A549 (cell line): ENCODE data around the gene KLK10. TPM values are rescaled to one million over a fixed set of nuclear protein-coding genes. Genes with fewer than 3 reads are reported as not detected.
A peak's percentile ranks its signal among the peaks of the same experiment; 100 is the strongest.
"Not testable (repeated sequence)": the region's sequence is repeated elsewhere in the genome, so short reads cannot be mapped to it uniquely, and the experiment has no call there.

ENCODE experiments used
- ATAC-seq, 2 experiments: fragments of 200-7000 bp in 1 of 2; fragments of >200 bp in 1 of 2; cut with Nextera tagmentation in 1 of 2; cut with Tn5 transposase in 1 of 2; 3 replicates each; pipeline versions ENCODE4 v1.8.0 to v1.9.1; 2018 to 2020; ENCODE audit warnings: mild to moderate bottlenecking in 1 of 2, moderate library complexity in 1 of 2
- CTCF ChIA-PET: fragments of 300-600 bp; sonication (Branson Sonifier 250); formaldehyde crosslinking; extraction: SDS; loops from one replicate; lab custom pipeline; 2021; ENCODE audit warnings: antibody characterized with exemption, inconsistent platforms; lab: Yijun Ruan, JAX
- POLR2A ChIA-PET: fragments of 350-600 bp; formaldehyde crosslinking; extraction: SDS; loops from one replicate; lab custom pipeline; 2021; ENCODE audit warnings: antibody characterized with exemption, inconsistent platforms; lab: Yijun Ruan, JAX
- DNase-seq, 2 experiments: peaks; one replicate each; pipeline versions ENCODE4 v3.0.0 to v3.0.0-alpha.2; 2011 to 2016; ENCODE audit warnings: low read depth in 1 of 2, low spot score in 1 of 2
- FAIRE-seq: peaks from 2 replicates; lab custom pipeline; 2011; peaks lifted over from hg19 to GRCh38; lab: Jason Lieb, UNC
- H3K27ac ChIP-seq, 2 experiments: fragments of >200 bp; sonication (Bioruptor Twin); formaldehyde crosslinking; 3 replicates each; pipeline ENCODE4 v1.5.1; 2016 to 2017
- H3K4me1 ChIP-seq: fragments of >200 bp; sonication (Bioruptor Twin); formaldehyde crosslinking; 3 replicates; pipeline ENCODE4 v1.6.1; 2016
- H3K4me2 ChIP-seq: fragments of >200 bp; sonication (Bioruptor Twin); formaldehyde crosslinking; 3 replicates; pipeline ENCODE4 v1.6.1; 2016
- H3K4me3 ChIP-seq: fragments of >200 bp; sonication (Bioruptor Twin); formaldehyde crosslinking; 3 replicates; pipeline ENCODE4 v1.5.1; 2016
- H3K9me3 ChIP-seq: fragments of >200 bp; sonication (Bioruptor Twin); formaldehyde crosslinking; 3 replicates; pipeline ENCODE4 v1.6.1; 2016
- CBX2 ChIP-seq: fragments of 200-600 bp; sonication (generic); IDR thresholded peaks from 2 replicates; pipeline ENCODE4 v1.6.1; 2016; ENCODE audit warnings: low read depth, mild to moderate bottlenecking, borderline replicate concordance
- FOSB ChIP-seq: fragments of 250-450 bp; sonication (Bioruptor Pico); IDR thresholded peaks from 2 replicates; pipeline ENCODE4 v1.5.0; 2020; ENCODE audit warnings: mild to moderate bottlenecking, moderate library complexity
- HDAC2 ChIP-seq: fragments of 200-600 bp; sonication (generic); IDR thresholded peaks from 2 replicates; pipeline ENCODE4 v1.6.1; 2016
- HEYL ChIP-seq: fragments of 250-450 bp; sonication (Bioruptor Pico); IDR thresholded peaks from 2 replicates; pipeline ENCODE4 v1.8.0; 2021; ENCODE audit warnings: mild to moderate bottlenecking, moderate library complexity
- HOXB13 ChIP-seq: fragments of 250-450 bp; sonication (Bioruptor Pico); IDR thresholded peaks from 2 replicates; pipeline ENCODE4 v1.5.0; 2020; ENCODE audit warnings: low read depth, mild to moderate bottlenecking, moderate library complexity
- KDM1A ChIP-seq: fragments of 200-600 bp; sonication (generic); IDR thresholded peaks from 2 replicates; pipeline ENCODE4 v1.6.1; 2016; ENCODE audit warnings: low read depth, mild to moderate bottlenecking
- KDM5A ChIP-seq: fragments of 200-600 bp; sonication (generic); IDR thresholded peaks from 2 replicates; pipeline ENCODE4 v1.6.1; 2016; ENCODE audit warnings: antibody characterized with exemption, mild to moderate bottlenecking
- PHF8 ChIP-seq: fragments of 200-600 bp; sonication (generic); IDR thresholded peaks from 2 replicates; pipeline ENCODE4 v1.6.1; 2016; ENCODE audit warnings: low read depth, mild to moderate bottlenecking, antibody characterized with exemption, moderate library complexity, borderline replicate concordance
- POLR2A ChIP-seq: IDR thresholded peaks from 2 replicates; pipeline ENCODE4 v1.6.1; 2012; ENCODE audit warnings: mild to moderate bottlenecking, low read length
- RAD21 ChIP-seq, 2 experiments: fragments of >200 bp in 1 of 2; sonication (Bioruptor Twin) in 1 of 2; formaldehyde crosslinking in 1 of 2; IDR thresholded peaks in 1 of 2; conservative IDR thresholded peaks in 1 of 2; 2 replicates in 1 of 2; 3 replicates in 1 of 2; pipeline ENCODE4 v1.6.1; 2012 to 2018; ENCODE audit warnings: inconsistent platforms in 1 of 2
- RFX5 ChIP-seq: fragments of 450-650 bp; IDR thresholded peaks from 2 replicates; pipeline ENCODE4 v1.7.1; 2014; ENCODE audit warnings: antibody characterized with exemption, mild to moderate bottlenecking, moderate library complexity
- TFCP2L1 ChIP-seq: fragments of 250-450 bp; sonication (Bioruptor Pico); IDR thresholded peaks from 2 replicates; pipeline ENCODE4 v1.5.0; 2021; ENCODE audit warnings: mild to moderate bottlenecking
- TP53 ChIP-seq: fragments of 250-450 bp; sonication (Bioruptor Pico); IDR thresholded peaks from 2 replicates; pipeline ENCODE4 v1.5.0; 2021; ENCODE audit warnings: mild to moderate bottlenecking, moderate library complexity
- ZSCAN20 ChIP-seq: fragments of 250-450 bp; sonication (Bioruptor Pico); IDR thresholded peaks from 2 replicates; pipeline ENCODE4 v1.8.0; 2022; ENCODE audit warnings: mild to moderate bottlenecking, moderate library complexity
- WGBS: methylation state at CpG from one replicate; pipeline ENCODE4 v1.1.6; 2017; ENCODE audit errors: missing lambda C conversion rate; 5-methylcytosine and 5-hydroxymethylcytosine counted together
- polyA plus RNA-seq, 4 experiments: library from polyadenylated mRNA; depleted of rRNA in 3 of 4; stranded (reverse); fragments of >200 nt; fragmentation: RNase III in 1 of 4; extraction: RNeasy Plus Mini Kit Qiagen cat#74134 plus additional on column Dnase treatment in 1 of 4; gene quantifications; 2 replicates in 3 of 4; 3 replicates in 1 of 4; pipeline ENCODE4 v1.2.3, GENCODE V29; 2011 to 2017
- TF ChIP-seq, protein P1 (sequence below): IDR thresholded peaks from 2 replicates; pipeline ENCODE4 v1.6.1; 2012
- TF ChIP-seq, protein P2 (sequence below): fragments of 450-650 bp; IDR thresholded peaks from 2 replicates; pipeline ENCODE4 v1.6.1; 2014; ENCODE audit warnings: antibody characterized with exemption
- TF ChIP-seq, protein P3 (sequence below): fragments of 150-350 bp; IDR thresholded peaks from 2 replicates; pipeline ENCODE4 v1.6.1; 2014; ENCODE audit warnings: low read depth, mild to moderate bottlenecking, low read length
- TF ChIP-seq, protein P4 (sequence below): fragments of >200 bp; sonication (Bioruptor Twin); formaldehyde crosslinking; IDR thresholded peaks from 2 replicates; pipeline ENCODE4 v1.6.1; 2016

KLK10 gene
- polyA plus RNA-seq, 2 of the 4 experiments (the other 2 are of a cell fraction) = 0.18 TPM; not detected in 1

DNA sequence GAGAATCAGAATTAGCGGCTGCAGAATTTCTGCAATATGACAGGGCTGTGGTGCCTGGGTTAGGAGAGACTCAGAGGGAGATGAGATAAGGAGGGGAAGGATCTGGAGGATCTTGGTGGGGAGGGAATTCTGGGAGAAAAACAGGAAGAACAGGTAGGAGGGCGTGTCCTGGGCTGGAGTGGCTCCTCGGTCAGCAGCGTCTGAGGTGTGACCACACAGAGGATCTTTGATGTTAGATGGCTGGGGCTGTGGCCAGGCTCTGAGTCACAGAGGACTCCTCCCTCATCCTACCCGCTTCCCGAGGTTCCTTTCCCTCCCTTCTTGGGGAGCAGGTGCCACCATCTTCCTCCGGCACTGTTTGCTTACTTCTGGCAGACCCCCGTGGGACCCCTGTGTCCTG, 43.7 kb downstream of the KLK10 start:
- H3K27ac ChIP-seq = peak overlapping the region in 1 of 2 experiments; percentile 31; a peak in 1 of 6 replicates
- peak; percentile 73 to 82 for ATAC-seq
- peak; percentile 45 to 72 for DNase-seq
- no peaks in the 10 kb centered on the region for H3K9me3 ChIP-seq
- POLR2A ChIA-PET = no interaction called here
- H3K4me3 ChIP-seq = no peak overlapping the region
- peaks cover 16% of the 10 kb centered on the region; the same call in 2 of the 3 replicates for H3K4me1 ChIP-seq
- TF ChIP-seq, protein P1, sequence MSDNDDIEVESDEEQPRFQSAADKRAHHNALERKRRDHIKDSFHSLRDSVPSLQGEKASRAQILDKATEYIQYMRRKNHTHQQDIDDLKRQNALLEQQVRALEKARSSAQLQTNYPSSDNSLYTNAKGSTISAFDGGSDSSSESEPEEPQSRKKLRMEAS = no peak
- TF ChIP-seq, protein P2, sequence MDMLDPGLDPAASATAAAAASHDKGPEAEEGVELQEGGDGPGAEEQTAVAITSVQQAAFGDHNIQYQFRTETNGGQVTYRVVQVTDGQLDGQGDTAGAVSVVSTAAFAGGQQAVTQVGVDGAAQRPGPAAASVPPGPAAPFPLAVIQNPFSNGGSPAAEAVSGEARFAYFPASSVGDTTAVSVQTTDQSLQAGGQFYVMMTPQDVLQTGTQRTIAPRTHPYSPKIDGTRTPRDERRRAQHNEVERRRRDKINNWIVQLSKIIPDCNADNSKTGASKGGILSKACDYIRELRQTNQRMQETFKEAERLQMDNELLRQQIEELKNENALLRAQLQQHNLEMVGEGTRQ = no peak
- no peak for TF ChIP-seq RAD21 (conservative IDR thresholded peaks at IDR 0.05 in 1 of 2, IDR thresholded peaks at IDR 0.05 in 1 of 2)
- no peak for TF ChIP-seq HEYL (CRISPR knock-in tag)
- TF ChIP-seq KDM1A = no peak
- TF ChIP-seq KDM5A = no peak
- TF ChIP-seq PHF8 = no peak
- no peak for TF ChIP-seq FOSB
- no peak for TF ChIP-seq TFCP2L1
- no peak for TF ChIP-seq POLR2A
- TF ChIP-seq HOXB13 = no peak
- peak overlapping the region; percentile 52 for H3K4me2 ChIP-seq
- FAIRE-seq = no peak
- CTCF ChIA-PET = no interaction called here
- 7% methylated on average over 8 of the region's 8 CpGs for WGBS

DNA sequence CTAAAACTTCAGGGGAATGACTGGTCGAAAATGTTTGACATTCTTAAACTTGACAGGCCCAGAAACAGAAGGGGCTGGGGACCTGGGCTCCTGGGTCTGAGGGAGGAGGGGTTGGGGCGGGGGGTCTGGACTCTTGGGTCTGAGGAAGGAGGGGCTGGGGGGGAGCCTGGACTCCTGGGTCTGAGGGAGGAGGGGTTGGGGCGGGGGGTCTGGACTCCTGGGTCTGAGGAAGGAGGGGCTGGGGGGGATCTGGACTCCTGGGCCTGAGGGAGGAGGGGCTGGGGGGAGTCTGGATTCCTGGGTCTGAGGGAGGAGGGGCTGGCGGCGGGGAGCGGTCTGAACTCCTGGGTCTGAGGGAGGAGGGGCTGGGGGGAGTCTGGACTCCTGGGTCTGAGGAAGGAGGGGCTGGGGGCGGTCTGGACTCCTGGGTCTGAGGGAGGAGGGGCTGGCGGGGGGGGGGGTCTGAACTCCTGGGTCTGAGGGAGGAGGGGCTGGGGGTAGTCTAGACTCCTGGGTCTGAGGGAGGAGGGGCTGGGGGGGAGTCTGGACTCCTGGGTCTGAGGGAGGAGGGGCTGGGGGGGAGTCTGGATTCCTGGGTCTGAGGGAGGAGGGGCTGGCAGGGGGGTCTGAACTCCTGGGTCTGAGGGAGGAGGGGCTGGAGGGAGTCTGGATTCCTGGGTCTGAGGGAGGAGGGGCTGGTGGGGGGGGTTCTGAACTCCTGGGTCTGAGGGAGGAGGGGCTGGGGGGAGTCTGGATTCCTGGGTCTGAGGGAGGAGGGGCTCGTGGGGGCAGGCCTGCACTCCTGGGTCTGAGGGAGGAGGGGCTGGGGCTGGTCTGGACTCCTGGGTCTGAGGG, 44.6 kb downstream of the KLK10 start:
- CTCF ChIA-PET = no interaction called here
- no peak for ATAC-seq
- Histone ChIP-seq H3K27ac (no peak overlapping the region; a peak in 1 of 6 replicates), H3K9me3 (no peaks in the 10 kb centered on the region), H3K4me1 (peaks cover 16% of the 10 kb centered on the region; the same call in 2 of the 3 replicates), H3K4me2 (peak overlapping the region; percentile 52; the same call in 2 of the 3 replicates), H3K4me3 (no peak overlapping the region)
- FAIRE-seq = no peak
- POLR2A ChIA-PET = no interaction called here
- DNase-seq = no peak
- WGBS = 4% methylated on average over 1 of the region's 9 CpGs
- TF ChIP-seq, protein P2 = no peak
- no peak for TF ChIP-seq POLR2A
- TF ChIP-seq HDAC2 = no peak

DNA sequence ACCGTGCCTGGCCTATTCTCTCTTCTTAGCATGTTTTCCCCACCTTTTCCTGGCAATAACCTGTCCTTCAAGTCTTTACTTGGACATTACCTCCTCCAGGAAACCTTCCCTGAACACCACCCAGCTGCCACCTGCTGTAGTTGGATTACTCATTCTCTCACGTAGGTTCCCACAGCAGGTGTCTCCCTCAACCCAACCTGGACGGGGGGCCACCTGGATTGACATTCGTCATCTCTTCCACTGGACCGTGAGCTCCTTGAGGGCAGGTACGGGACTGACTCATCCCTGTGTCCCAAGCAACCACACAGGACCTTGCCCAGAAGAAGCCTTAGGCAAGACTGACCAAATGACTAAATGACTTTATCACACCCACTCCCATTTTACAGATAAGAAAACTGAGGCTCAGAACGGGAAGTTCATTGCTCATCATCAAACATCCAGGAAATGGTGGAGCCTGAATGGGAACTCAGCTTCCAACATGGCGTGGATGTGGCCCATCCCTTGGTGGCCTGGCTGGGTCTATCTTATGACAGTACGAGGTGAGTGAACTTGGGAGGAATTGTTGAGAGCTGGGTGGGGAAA, 46.6 kb downstream of the KLK10 start:
- ChIA-PET CTCF (interaction anchor here (0.6 to 2.2 kb wide), 4 partner anchors 28 to 51 kb away, joined by 3 to 9 read pairs (median 4); partner anchors contain the start of gene KLK8), POLR2A (no interaction called here)
- no peak overlapping the region for H3K4me3 ChIP-seq
- TF ChIP-seq, protein P1 = no peak
- no peak for TF ChIP-seq KDM1A
- TF ChIP-seq TP53 (CRISPR knock-in tag) = no peak
- TF ChIP-seq, protein P3, sequence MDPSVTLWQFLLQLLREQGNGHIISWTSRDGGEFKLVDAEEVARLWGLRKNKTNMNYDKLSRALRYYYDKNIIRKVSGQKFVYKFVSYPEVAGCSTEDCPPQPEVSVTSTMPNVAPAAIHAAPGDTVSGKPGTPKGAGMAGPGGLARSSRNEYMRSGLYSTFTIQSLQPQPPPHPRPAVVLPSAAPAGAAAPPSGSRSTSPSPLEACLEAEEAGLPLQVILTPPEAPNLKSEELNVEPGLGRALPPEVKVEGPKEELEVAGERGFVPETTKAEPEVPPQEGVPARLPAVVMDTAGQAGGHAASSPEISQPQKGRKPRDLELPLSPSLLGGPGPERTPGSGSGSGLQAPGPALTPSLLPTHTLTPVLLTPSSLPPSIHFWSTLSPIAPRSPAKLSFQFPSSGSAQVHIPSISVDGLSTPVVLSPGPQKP = no peak
- TF ChIP-seq ZSCAN20 (CRISPR knock-in tag) = no peak
- no peak for TF ChIP-seq RFX5
- TF ChIP-seq, protein P4, sequence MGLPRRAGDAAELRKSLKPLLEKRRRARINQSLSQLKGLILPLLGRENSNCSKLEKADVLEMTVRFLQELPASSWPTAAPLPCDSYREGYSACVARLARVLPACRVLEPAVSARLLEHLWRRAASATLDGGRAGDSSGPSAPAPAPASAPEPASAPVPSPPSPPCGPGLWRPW = no peak
- TF ChIP-seq CBX2 = no peak
- no peak overlapping the region for H3K4me2 ChIP-seq
- no peaks in the 10 kb centered on the region for H3K9me3 ChIP-seq
- FAIRE-seq (no peak), ATAC-seq (no peak), DNase-seq (no peak)
- peaks cover 6% of the 10 kb centered on the region; the same call in 1 of the 3 replicates for H3K4me1 ChIP-seq
- 30% methylated on average over 9 of the region's 9 CpGs for WGBS
- H3K27ac ChIP-seq = no peak overlapping the region

DNA sequence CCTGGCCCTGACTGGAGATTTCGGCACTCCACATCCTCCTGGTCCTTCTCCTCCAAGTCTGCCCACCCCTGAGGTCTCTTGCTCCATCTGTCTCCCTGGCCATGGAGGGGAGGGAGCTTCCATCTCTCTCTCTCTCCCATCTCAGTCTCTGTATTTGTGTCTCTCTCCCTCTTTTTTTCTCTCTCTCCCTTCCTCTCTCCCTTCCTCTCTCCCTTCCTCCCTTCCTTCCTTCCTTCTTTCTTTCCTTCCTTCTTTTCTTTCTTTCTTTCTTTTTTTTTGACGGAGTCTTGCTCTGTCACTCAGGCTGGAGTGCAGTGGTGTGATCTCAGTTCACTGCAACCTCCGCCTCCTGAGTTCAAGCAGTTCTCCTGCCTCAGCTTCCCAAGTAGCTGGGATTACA, 49.7 kb downstream of the KLK10 start:
- not testable (repeated sequence) for H3K4me2 ChIP-seq, H3K4me1 ChIP-seq
- CTCF ChIA-PET = interaction anchor here (1.0 kb wide), 1 partner anchor 47 kb away, joined by 3 read pairs; no protein-coding TSS in a partner anchor

More for the DNA sequence above, 49.7 kb downstream of the KLK10 start:
- H3K4me3 ChIP-seq, ATAC-seq, H3K9me3 ChIP-seq, H3K27ac ChIP-seq, POLR2A ChIA-PET, DNase-seq, FAIRE-seq: not testable (repeated sequence)
- WGBS = 57% methylated on average over 3 of the region's 3 CpGs
